MCF 10A (cell line): ENCODE data around the gene PTPRCAP. TPM values are rescaled to one million over a fixed set of nuclear protein-coding genes. Genes with fewer than 3 reads are reported as not detected.

Source experiments
- BruUV-seq: library from RNA; stranded (reverse); fragments of 400-500 nt; replicated peaks from 2 replicates; lab custom pipeline; 2021; lab: Mats Ljungman, UMichigan
- CTCF ChIA-PET: fragments of 300-600 bp; sonication (Branson Sonifier 250); formaldehyde crosslinking; extraction: SDS; loops from one replicate; lab custom pipeline; 2021; ENCODE audit warnings: antibody characterized with exemption, inconsistent platforms; lab: Yijun Ruan, JAX
- POLR2A ChIA-PET: fragments of 300-600, 350-650 bp; sonication (Branson Sonifier 250); formaldehyde crosslinking; extraction: SDS; loops from one replicate; lab custom pipeline; 2020; ENCODE audit warnings: antibody characterized with exemption, inconsistent platforms; lab: Yijun Ruan, JAX
- DNase-seq: peaks from one replicate; pipeline ENCODE4 v3.0.0-alpha.2; 2018; ENCODE audit not compliant: unreplicated experiment
- H3K27ac Mint-ChIP-seq: one replicate; pipeline ENCODE4 v1.8.0; 2022; ENCODE audit warnings: mild to moderate bottlenecking, low read depth, mixed read lengths; ENCODE audit not compliant: unreplicated experiment
- H3K27me3 Mint-ChIP-seq: one replicate; pipeline ENCODE4 v1.8.0; 2022; ENCODE audit warnings: mixed read lengths; ENCODE audit not compliant: insufficient read depth, unreplicated experiment
- H3K36me3 Mint-ChIP-seq: one replicate; pipeline ENCODE4 v1.8.0; 2022; ENCODE audit warnings: mild to moderate bottlenecking, moderate library complexity, mixed read lengths; ENCODE audit not compliant: insufficient read depth, unreplicated experiment
- H3K4me1 Mint-ChIP-seq: one replicate; pipeline ENCODE4 v1.8.0; 2022; ENCODE audit warnings: mixed read lengths; ENCODE audit not compliant: insufficient read depth, unreplicated experiment
- H3K4me3 Mint-ChIP-seq: one replicate; pipeline ENCODE4 v1.8.0; 2022; ENCODE audit warnings: mild to moderate bottlenecking, moderate library complexity, mixed read lengths; ENCODE audit not compliant: unreplicated experiment
- H3K9me3 Mint-ChIP-seq: one replicate; pipeline ENCODE4 v1.8.0; 2022; ENCODE audit warnings: mixed read lengths; ENCODE audit not compliant: unreplicated experiment
- CTCF ChIP-seq: fragments of 200-600 bp; IDR thresholded peaks from one replicate; pipeline ENCODE4 v1.8.0; 2022; ENCODE audit warnings: antibody characterized with exemption, mild to moderate bottlenecking; ENCODE audit not compliant: unreplicated experiment
- intact Hi-C: fragments of 100-400 bp; cut with micrococcal nuclease; formaldehyde crosslinking; loops from 2 replicates; pipeline ENCODE4 v1.14.1; 2022
- total RNA-seq: library from RNA; stranded (reverse); gene quantifications from 2 replicates; pipeline ENCODE4 v1.2.3, GENCODE V29; 2022

Gene PTPRCAP
- total RNA-seq, 1 experiment from 2014 or later = 0.86 TPM

- TF ChIP-seq CTCF = no peak
- BruUV-seq = no TSS peak
- peaks cover 13% of the 10 kb centered on the region for H3K36me3 Mint-ChIP-seq
- CTCF ChIA-PET = interaction anchor here (0.7 to 1.6 kb wide), 4 partner anchors 22 to 48 kb away, joined by 3 to 8 read pairs (median 4); partner anchors contain the start of genes CDK2AP2 and CORO1B
- no peaks in the 10 kb centered on the region for H3K9me3 Mint-ChIP-seq
- H3K27ac Mint-ChIP-seq = peak overlapping the region; percentile 91
- intact Hi-C loops = loop anchor here (1.0 kb wide), 1 partner anchor 21 kb away; the partner anchor contains the start of gene CORO1B
- peak overlapping the region; percentile 82 for H3K4me3 Mint-ChIP-seq
- POLR2A ChIA-PET = interaction anchor here (0.5 to 3.2 kb wide), 15 partner anchors 17 to 1745 kb away, joined by 3 to 19 read pairs (median 4); partner anchors contain the start of genes AIP, CLCF1, FIBP and GSTP1
- peak; percentile 91 for DNase-seq
- no peaks in the 10 kb centered on the region for H3K27me3 Mint-ChIP-seq
- peaks cover 20% of the 10 kb centered on the region for H3K4me1 Mint-ChIP-seq
These were observed 27.1 kb upstream of the PTPRCAP start for GRCh38 chr11:67464411-67465188.

- ChIA-PET POLR2A (interaction anchor here (0.5 to 3.2 kb wide), 10 partner anchors 17 to 984 kb away, joined by 3 to 19 read pairs (median 4); partner anchors contain the start of genes AIP, DPP3, PPP1CA and RAD9A), CTCF (interaction anchor here (0.6 to 1.0 kb wide), 2 partner anchors 43 to 44 kb away, joined by 3 to 4 read pairs; no protein-coding TSS in a partner anchor)
- H3K27me3 Mint-ChIP-seq = no peaks in the 10 kb centered on the region
- no peak for TF ChIP-seq CTCF
- H3K36me3 Mint-ChIP-seq = peaks cover 13% of the 10 kb centered on the region
- intact Hi-C loops = loop anchor here (1.0 kb wide), 1 partner anchor 21 kb away; the partner anchor contains the start of gene CORO1B
- H3K4me3 Mint-ChIP-seq = peak overlapping the region; percentile 82
- H3K27ac Mint-ChIP-seq = peak overlapping the region; percentile 91
- no peaks in the 10 kb centered on the region for H3K9me3 Mint-ChIP-seq
- peaks cover 20% of the 10 kb centered on the region for H3K4me1 Mint-ChIP-seq
- peak; percentile 91 for DNase-seq
- BruUV-seq = TSS peak; percentile 25
These were observed 26.4 kb upstream of the PTPRCAP start for GRCh38 chr11:67463680-67464410.

- TF ChIP-seq CTCF = no peak
- CTCF ChIA-PET = interaction anchor here (0.6 to 1.0 kb wide), 2 partner anchors 43 to 44 kb away, joined by 3 to 4 read pairs; no protein-coding TSS in a partner anchor
- no TSS peak for BruUV-seq
- Mint-ChIP-seq H3K36me3 (peaks cover 11% of the 10 kb centered on the region), H3K27me3 (no peaks in the 10 kb centered on the region), H3K4me1 (peaks cover 20% of the 10 kb centered on the region), H3K4me3 (no peak overlapping the region), H3K9me3 (no peaks in the 10 kb centered on the region), H3K27ac (peak overlapping the region; percentile 91)
- no peak for DNase-seq
- POLR2A ChIA-PET = interaction anchor here (1.1 to 3.2 kb wide), 7 partner anchors 16 to 71 kb away, joined by 3 to 19 read pairs (median 4); partner anchors contain the start of genes PPP1CA, RAD9A and RPS6KB2
- intact Hi-C loops = no loop called here
These were observed 25.7 kb upstream of the PTPRCAP start for GRCh38 chr11:67463186-67463585.
